Measurements from ENCODE around the gene PTTG1IP.

The PTTG1IP gene

DNA sequence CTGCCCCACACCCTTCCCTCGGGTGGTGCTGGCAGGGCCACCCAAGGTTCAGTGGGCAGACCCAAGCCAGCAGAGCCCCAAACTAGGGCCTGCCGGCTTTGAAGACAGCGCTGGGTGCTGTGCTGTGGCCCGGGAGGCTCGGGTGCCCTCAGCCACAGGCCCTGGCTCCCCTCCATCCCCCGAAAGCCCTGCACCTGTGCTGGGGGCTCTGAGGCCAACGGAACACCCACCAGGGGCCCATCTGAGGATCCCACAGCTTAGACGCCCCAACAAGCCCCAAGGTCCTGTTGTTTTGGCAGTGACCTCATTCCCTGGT lies 38.6 kb upstream of the PTTG1IP start:
- peak overlapping the region; percentile 61 for H3K4me2 ChIP-seq (ENCODE audit: insufficient read depth, low read length)
- no peaks in the 10 kb centered on the region for H3K9me3 ChIP-seq (ENCODE audit: insufficient read depth, low read length, severe bottlenecking)
- peaks cover 44% of the 10 kb centered on the region for H3K79me2 ChIP-seq (ENCODE audit: insufficient read depth, low read length)
- H3K4me3 ChIP-seq (ENCODE audit: low read depth in 1 of 2, low read length in 2 of 2), result peak overlapping the region in 1 of 2 experiments; percentile 43; a peak in 1 of 4 replicates
- H3K4me1 ChIP-seq (ENCODE audit: insufficient read depth, low read length), result peaks cover 55% of the 10 kb centered on the region
- peak overlapping the region; percentile 57 for H2AFZ ChIP-seq (ENCODE audit: low read depth, low read length)
- H3K27me3 ChIP-seq (ENCODE audit: insufficient read depth, low read length, poor library complexity), result no peaks in the 10 kb centered on the region
- peak overlapping the region; percentile 97 for H3K27ac ChIP-seq (ENCODE audit: low read length)
- TF ChIP-seq EZH2 (IDR thresholded peaks at IDR 0.05; ENCODE audit: borderline replicate concordance, low read depth, low read length, severe bottlenecking), result no peak
- TF ChIP-seq, protein P1, sequence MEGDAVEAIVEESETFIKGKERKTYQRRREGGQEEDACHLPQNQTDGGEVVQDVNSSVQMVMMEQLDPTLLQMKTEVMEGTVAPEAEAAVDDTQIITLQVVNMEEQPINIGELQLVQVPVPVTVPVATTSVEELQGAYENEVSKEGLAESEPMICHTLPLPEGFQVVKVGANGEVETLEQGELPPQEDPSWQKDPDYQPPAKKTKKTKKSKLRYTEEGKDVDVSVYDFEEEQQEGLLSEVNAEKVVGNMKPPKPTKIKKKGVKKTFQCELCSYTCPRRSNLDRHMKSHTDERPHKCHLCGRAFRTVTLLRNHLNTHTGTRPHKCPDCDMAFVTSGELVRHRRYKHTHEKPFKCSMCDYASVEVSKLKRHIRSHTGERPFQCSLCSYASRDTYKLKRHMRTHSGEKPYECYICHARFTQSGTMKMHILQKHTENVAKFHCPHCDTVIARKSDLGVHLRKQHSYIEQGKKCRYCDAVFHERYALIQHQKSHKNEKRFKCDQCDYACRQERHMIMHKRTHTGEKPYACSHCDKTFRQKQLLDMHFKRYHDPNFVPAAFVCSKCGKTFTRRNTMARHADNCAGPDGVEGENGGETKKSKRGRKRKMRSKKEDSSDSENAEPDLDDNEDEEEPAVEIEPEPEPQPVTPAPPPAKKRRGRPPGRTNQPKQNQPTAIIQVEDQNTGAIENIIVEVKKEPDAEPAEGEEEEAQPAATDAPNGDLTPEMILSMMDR (IDR thresholded peaks at IDR 0.05; ENCODE audit: borderline replicate concordance, extremely low read depth, low read length, poor library complexity, severe bottlenecking), result no peak
- H3K36me3 ChIP-seq (ENCODE audit: insufficient read depth, low read length), result peaks cover 33% of the 10 kb centered on the region
- ATAC-seq (ENCODE audit: insufficient read depth, low read depth) (no peak; the same call in 2 of the 3 replicates), DNase-seq (peak; percentile 82)
- H4K20me1 ChIP-seq (ENCODE audit: insufficient read depth, low read length), result peaks cover 20% of the 10 kb centered on the region
- H3K9ac ChIP-seq (ENCODE audit: low read depth, low read length), result peak overlapping the region; percentile 63

- ATAC-seq (ENCODE audit: insufficient read depth, low read depth), result peak; percentile 80
- no peak for TF ChIP-seq EZH2 (IDR thresholded peaks at IDR 0.05; ENCODE audit: borderline replicate concordance, low read depth, low read length, severe bottlenecking)
- TF ChIP-seq, protein P1 (IDR thresholded peaks at IDR 0.05; ENCODE audit: borderline replicate concordance, extremely low read depth, low read length, poor library complexity, severe bottlenecking), result peak; percentile 33
- Histone ChIP-seq H3K27ac (ENCODE audit: low read length) (peak overlapping the region; percentile 97), H3K4me3 (ENCODE audit: low read depth in 1 of 2, low read length in 2 of 2) (peak overlapping the region in 1 of 2 experiments; percentile 43; a peak in 1 of 4 replicates), H3K36me3 (ENCODE audit: insufficient read depth, low read length) (peaks cover 38% of the 10 kb centered on the region), H3K4me2 (ENCODE audit: insufficient read depth, low read length) (peak overlapping the region; percentile 61), H3K9ac (ENCODE audit: low read depth, low read length) (peak overlapping the region; percentile 63), H3K79me2 (ENCODE audit: insufficient read depth, low read length) (peaks cover 44% of the 10 kb centered on the region), H4K20me1 (ENCODE audit: insufficient read depth, low read length) (peaks cover 20% of the 10 kb centered on the region), H3K9me3 (ENCODE audit: insufficient read depth, low read length, severe bottlenecking) (no peaks in the 10 kb centered on the region), H3K27me3 (ENCODE audit: insufficient read depth, low read length, poor library complexity) (no peaks in the 10 kb centered on the region), H3K4me1 (ENCODE audit: insufficient read depth, low read length) (peaks cover 55% of the 10 kb centered on the region), H2AFZ (ENCODE audit: low read depth, low read length) (peak overlapping the region; percentile 57)
- peak; percentile 74 for DNase-seq
Measured at GRCh38 chr21:44911384-44912157, 38.1 kb upstream of the PTTG1IP start.

GRCh38 chr21:44911068-44911383 lies 37.5 kb upstream of the PTTG1IP start:
- H4K20me1 ChIP-seq (ENCODE audit: insufficient read depth, low read length), result peaks cover 20% of the 10 kb centered on the region
- TF ChIP-seq, protein P1 (IDR thresholded peaks at IDR 0.05; ENCODE audit: borderline replicate concordance, extremely low read depth, low read length, poor library complexity, severe bottlenecking), result no peak
- TF ChIP-seq EZH2 (IDR thresholded peaks at IDR 0.05; ENCODE audit: borderline replicate concordance, low read depth, low read length, severe bottlenecking), result no peak
- peaks cover 43% of the 10 kb centered on the region for H3K36me3 ChIP-seq (ENCODE audit: insufficient read depth, low read length)
- peak overlapping the region in 1 of 2 experiments; percentile 43; a peak in 1 of 4 replicates for H3K4me3 ChIP-seq (ENCODE audit: low read depth in 1 of 2, low read length in 2 of 2)
- DNase-seq (no peak), ATAC-seq (ENCODE audit: insufficient read depth, low read depth) (no peak)
- peaks cover 42% of the 10 kb centered on the region for H3K79me2 ChIP-seq (ENCODE audit: insufficient read depth, low read length)
- H3K4me2 ChIP-seq (ENCODE audit: insufficient read depth, low read length), result peak overlapping the region; percentile 61
- H3K27ac ChIP-seq (ENCODE audit: low read length), result peak overlapping the region; percentile 97
- no peak overlapping the region for H2AFZ ChIP-seq (ENCODE audit: low read depth, low read length)
- peaks cover 55% of the 10 kb centered on the region for H3K4me1 ChIP-seq (ENCODE audit: insufficient read depth, low read length)
- no peaks in the 10 kb centered on the region for H3K27me3 ChIP-seq (ENCODE audit: insufficient read depth, low read length, poor library complexity)
- peak overlapping the region; percentile 63 for H3K9ac ChIP-seq (ENCODE audit: low read depth, low read length)
- no peaks in the 10 kb centered on the region for H3K9me3 ChIP-seq (ENCODE audit: insufficient read depth, low read length, severe bottlenecking)
